AG20443 (cell line): ENCODE results near the gene KPNA6.
"Not testable (repeated sequence)": the region's sequence is repeated elsewhere in the genome, so short reads cannot be mapped to it uniquely, and the experiment has no call there.

Experiments
- DNase-seq: peaks from one replicate; pipeline ENCODE4 v3.0.0; 2012; ENCODE audit warnings: low spot score, mixed read lengths

KPNA6 gene

GRCh38 chr1:32100807-32101708 is 6.8 kb upstream of the KPNA6 start:
- DNase-seq: peak; percentile 70

GRCh38 chr1:32104127-32104526 is 3.7 kb upstream of the KPNA6 start:
- DNase-seq: no peak

- no peak for DNase-seq
Observed at GRCh38 chr1:32105338-32105737, 2.5 kb upstream of the KPNA6 start.

- no peak for DNase-seq
Observed at GRCh38 chr1:32106663-32107275, 1.1 kb upstream of the KPNA6 start.

- no peak for DNase-seq
Observed at GRCh38 chr1:32111040-32111623, 3.3 kb downstream of the KPNA6 start.

GRCh38 chr1:32111789-32112188 is 3.9 kb downstream of the KPNA6 start:
- no peak for DNase-seq

GRCh38 chr1:32112806-32113375 is 5.0 kb downstream of the KPNA6 start:
- DNase-seq: no peak

- DNase-seq: not testable (repeated sequence)
Observed at GRCh38 chr1:32113436-32113835, 5.6 kb downstream of the KPNA6 start.

GRCh38 chr1:32114420-32114819 is 6.6 kb downstream of the KPNA6 start:
- no peak for DNase-seq

GRCh38 chr1:32115496-32115895 is 7.6 kb downstream of the KPNA6 start:
- no peak for DNase-seq

GRCh38 chr1:32116531-32116930 is 8.7 kb downstream of the KPNA6 start:
- DNase-seq: no peak

GRCh38 chr1:32122151-32122550 is 14.3 kb downstream of the KPNA6 start:
- no peak for DNase-seq

- DNase-seq: not testable (repeated sequence)
Observed at GRCh38 chr1:32123361-32123760, 15.5 kb downstream of the KPNA6 start.

GRCh38 chr1:32125313-32125712 is 17.5 kb downstream of the KPNA6 start:
- no peak for DNase-seq

- no peak for DNase-seq
Observed at GRCh38 chr1:32126770-32127169, 18.9 kb downstream of the KPNA6 start.

GRCh38 chr1:32127409-32128198 is 19.7 kb downstream of the KPNA6 start:
- no peak for DNase-seq

GRCh38 chr1:32128479-32128878 is 20.6 kb downstream of the KPNA6 start:
- no peak for DNase-seq

GRCh38 chr1:32128964-32129363 is 21.1 kb downstream of the KPNA6 start:
- no peak for DNase-seq

GRCh38 chr1:32133950-32134280 is 26.1 kb downstream of the KPNA6 start:
- DNase-seq: not testable (repeated sequence)

- no peak for DNase-seq
Observed at GRCh38 chr1:32137111-32137510, 29.3 kb downstream of the KPNA6 start.

- no peak for DNase-seq
Observed at GRCh38 chr1:32138965-32139364, 31.1 kb downstream of the KPNA6 start.
